GM15510 (cell line): ENCODE data around the gene GJB5.

Source experiments
- POLR2A ChIP-seq: IDR thresholded peaks from 3 replicates; pipeline ENCODE4 v1.6.1; 2011; ENCODE audit warnings: borderline replicate concordance; ENCODE audit not compliant: insufficient read length; ENCODE audit errors: extremely low read depth

GJB5 gene

DNA sequence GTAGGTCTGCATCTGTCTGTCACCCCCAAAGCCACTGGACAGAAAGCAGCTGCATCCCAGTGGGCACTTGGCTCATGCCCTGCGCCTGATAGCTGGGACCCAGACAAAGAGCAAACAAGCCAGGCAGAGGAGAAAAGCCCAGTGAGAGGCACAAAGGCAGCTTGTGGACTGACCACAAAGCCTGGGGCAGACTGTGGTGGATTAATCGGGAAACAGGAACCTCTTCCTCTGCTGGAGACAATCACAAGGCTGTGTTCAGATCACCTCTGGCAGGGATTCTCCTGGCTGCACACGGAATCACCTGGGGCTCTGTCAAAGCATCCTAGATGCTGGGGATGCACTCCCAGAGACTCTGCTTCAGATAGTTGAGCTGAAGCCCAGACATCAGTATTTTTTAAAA, 15.2 kb upstream of the GJB5 start:
- TF ChIP-seq POLR2A = no peak

DNA sequence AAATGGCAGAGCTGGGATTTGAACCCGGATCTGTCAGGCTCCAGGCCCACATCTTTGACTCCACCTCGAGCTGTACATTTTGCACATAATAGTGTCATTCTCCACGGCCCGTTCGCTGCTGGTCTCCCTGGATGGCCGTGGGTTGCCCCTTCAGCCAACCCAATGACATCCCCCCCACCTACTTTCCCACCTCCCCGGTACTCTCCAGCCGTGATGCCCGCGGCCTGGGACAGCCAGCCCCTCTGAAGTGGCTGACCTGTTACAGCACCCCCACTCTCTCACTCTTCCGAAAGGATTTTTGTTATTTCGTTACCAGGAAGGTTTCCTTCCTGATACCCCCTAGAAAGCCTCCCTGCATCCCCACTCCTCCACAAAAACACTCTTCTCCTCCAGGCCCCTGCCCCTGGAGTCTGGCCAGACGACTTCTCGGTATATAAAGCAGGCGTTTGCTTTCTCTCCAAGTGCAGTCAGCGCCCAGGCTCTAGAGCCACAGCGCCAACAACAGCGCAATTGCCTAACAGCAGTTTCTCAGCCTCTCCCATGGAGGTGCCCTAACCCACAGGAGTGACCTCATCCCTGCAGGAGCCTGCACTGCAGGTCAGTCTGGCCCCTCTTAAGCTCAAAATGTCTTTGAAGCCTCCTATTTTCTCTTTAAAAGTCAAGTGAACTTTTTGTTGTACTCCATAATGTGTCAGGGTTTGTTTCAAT, 14.5 kb upstream of the GJB5 start:
- no peak for TF ChIP-seq POLR2A

DNA sequence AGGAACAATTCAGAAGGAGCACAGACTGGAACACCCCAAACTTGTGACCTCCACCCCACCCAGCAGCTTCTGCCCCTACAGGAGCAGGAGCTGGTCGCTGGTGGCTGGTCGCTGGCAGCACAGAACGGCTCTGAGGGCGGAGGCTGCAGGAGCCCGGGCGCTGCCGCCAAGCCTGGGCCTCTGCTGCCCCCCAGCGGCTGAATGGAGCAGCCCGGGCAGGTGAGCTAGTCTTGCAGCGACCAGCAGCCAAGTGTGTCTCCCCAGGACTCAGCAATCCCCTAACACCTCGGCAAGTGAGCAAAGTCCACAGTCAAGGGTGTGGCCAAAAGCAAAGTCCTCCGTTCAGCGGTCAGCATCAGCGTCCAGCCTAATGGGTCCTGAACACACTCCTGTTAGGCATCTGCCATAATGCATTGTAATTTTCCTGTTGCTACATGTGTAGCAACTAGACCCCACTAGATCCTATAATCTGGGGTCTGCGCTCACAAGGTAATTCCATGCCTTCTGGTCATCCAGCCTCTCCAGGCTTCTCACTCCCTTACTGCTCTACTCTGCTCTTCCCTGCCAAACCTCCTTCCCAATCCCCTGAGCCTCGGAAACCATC, 12.1 kb upstream of the GJB5 start:
- no peak for TF ChIP-seq POLR2A

DNA sequence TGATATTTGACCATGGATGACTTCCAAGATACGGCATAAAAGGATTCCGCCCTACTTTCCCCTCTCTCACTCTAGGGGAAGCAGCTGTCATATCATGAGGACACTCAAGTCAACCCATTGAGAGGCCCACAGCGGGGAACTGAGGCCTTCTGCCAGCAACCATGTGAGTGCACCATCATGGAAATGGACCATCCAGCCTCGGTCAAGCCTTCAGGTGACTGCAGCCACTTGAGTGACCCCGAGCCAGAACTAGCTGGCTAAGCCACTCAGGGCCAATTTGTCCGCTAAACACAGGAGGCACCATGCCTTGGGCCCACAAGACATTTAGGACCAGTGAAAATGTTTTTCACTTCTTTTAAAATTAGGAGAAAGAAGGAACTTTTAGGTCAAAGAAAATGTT, 11.1 kb upstream of the GJB5 start:
- TF ChIP-seq POLR2A = no peak

DNA sequence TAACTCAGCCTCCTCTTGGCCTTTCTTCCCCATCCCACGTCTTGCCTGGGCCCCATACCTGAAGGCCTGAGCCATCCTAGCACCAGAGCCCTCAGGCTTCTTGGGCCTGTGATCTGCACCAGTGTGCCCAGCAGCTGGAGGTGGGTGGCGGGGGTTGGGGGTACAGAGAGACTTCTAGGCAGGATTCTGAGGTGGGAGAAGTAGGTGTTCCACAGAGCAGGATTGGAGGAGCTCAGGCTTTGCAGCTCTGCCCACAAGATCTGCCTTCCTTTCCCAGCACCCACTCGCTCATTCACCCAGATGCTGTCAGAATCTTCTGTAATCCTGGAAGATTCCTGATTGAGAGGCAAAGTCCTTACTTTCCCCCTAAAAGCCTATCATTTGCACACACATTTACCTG, 10.0 kb upstream of the GJB5 start:
- TF ChIP-seq POLR2A = no peak

DNA sequence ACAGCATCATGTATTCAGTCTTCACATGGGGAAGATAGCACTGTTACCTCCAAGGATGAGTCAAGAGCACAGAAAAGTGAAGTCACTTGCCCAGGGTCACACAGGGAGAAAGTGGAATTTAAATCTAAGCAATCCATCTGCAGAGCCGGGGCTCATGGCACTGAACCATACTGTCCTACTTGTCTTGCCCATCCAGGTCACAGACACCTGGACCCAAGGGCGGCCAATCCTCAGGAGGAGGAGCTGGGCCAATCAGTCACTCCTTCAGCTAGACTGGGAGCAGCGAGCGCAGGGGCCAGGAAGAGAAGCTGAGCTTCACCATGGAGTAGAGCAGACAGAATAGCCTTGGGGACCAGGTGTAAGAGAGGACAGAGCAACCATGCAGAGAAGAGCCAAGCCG, 9.2 kb upstream of the GJB5 start:
- TF ChIP-seq POLR2A = no peak

DNA sequence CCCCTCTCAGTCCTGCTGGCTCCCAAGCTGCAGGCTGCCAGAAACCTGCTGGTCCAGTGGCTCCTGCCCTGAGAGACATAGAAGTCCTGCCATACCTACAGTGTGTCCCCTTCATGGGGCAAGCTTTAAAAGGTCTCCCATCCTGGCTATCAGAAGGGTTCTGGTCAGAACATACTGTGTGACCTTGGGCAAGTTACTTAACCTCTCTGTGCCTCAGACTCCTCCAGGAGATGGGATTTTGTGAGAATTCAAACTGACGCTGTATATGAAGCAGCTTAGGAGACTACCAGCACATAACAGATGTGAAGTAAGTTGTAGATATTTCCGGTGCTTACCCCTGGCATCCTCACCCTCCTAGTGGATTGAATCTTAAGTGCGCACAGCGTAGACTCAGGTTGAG, 8.7 kb upstream of the GJB5 start:
- TF ChIP-seq POLR2A = no peak

DNA sequence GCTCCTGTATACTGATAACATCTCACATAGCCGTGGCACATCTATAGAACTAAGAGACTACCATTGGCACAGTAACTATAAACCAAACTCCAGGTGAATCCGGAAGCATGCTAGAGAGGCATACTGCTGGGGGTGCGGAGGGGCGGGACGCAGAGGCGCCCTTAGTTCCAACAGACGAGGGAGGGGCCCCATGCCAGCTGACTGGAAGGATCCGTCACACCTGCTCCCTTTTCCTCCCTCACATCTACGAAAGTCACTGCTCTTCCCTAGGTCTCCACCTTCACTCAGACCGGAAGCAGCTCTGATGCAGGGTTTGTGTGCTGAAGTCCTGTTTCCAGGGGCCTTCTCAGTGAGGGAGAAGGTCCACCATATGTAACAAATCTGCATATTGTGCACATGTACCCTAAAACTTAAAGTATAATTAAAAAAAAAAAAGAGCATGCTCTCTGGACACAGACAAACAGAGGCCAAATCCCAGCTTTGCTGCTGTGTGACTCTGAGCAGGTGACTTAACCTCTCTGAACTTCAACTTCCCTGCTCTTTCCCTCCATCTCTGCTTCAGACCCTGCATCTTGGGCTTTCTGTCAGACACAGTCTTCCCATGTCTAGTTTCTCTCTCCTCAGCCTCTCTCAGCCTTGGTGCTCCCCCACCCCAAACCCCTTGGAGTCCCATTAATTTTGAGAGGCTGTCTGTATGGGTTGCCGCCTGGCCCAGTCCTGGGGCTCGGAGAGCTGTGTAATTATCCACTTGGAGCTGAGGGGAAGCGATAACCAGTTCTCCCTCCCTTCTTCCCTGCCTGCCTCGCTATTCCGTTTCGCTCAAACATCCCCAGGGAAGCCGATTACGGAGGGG, 7.8 kb upstream of the GJB5 start:
- no peak for TF ChIP-seq POLR2A

DNA sequence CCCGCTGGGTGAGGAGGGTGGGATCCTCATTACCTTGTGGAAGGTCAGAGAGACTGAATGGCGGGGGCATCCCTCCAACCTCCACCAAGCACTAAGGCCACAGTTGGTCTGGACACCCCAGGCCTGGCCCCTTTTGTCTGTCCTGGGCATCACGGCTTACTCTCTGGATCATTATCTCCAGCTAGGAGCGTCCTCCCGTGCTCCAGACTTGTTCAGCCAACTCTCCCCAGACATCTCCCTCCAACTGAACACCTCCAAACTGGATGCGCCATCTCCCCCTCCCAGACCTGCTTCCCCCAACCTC, 7.3 kb upstream of the GJB5 start:
- TF ChIP-seq POLR2A = no peak

DNA sequence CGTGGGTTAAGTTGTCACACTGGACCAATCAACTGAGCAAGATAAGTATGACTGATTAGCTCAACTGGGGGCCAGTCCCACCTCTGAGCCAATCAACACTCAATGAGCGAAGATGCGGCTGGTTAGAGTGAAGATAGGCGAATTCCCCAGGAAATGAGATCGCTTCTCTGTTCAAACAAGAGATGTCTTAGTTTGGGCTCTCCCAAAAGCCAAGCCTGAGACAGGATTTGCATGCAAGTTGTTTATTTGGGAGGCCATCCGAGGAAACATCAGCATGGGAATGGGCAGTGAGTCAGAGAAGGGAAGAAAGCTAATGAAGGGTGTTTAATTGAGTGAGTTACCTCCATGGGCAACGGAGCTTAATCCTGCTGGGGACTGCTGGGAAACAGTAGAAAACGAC, 4.9 kb upstream of the GJB5 start:
- no peak for TF ChIP-seq POLR2A

DNA sequence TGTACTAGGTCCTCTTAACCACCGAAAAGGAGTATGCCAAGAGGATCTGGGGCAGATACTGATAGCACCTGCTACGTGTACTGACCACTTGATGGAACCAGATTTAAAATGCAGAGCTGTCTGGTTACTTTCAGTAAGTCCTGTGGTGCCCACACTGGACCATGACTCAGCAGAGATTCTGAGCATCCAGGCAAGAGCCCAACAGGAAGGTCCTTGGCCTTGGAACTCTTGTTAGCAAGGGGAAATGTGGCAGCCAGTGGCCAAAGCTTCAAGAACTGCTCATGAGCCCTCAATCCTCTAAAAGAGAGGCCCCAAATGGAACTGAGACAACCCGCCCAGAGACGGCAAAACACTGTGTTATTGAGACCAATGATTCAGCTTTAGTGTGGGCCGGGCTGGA, 4.2 kb upstream of the GJB5 start:
- TF ChIP-seq POLR2A = no peak

DNA sequence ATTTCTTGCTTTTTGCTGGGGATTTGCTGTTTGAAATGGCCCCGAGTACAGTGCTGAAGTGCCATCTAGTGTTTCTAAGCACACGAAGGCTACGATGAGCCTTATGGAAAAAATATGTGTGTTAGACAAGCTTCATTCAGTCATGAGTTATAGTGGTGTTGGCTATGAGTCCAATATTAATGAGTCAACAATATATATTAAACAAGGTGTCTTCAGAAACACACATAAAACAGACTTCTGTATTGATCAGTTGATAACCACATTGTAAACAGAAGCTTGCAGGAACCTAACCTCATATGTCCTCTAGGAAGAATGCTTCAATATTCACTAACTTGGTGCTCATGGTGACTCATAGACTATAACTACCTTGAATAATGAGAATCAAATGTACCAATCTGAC, 1.7 kb upstream of the GJB5 start:
- no peak for TF ChIP-seq POLR2A

DNA sequence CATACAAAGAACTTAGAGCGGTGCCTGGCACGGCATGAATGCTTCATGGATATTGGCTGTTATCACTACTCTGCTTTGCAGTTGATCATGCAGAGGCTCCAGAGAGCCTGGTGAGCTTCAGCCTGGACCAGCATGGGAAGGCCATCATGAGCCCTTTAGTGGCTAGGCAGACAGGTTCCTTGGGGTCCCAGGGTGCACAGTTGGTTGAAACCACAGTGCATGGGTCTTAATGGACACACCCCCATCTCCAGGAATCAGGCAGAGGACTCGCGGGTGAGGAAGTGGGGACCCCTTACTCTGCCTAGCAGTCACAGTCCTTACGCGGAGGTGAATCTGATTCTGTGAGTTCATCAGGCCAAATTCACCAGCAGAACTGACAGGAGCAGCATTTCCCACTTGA, 1.1 kb downstream of the GJB5 start:
- no peak for TF ChIP-seq POLR2A

DNA sequence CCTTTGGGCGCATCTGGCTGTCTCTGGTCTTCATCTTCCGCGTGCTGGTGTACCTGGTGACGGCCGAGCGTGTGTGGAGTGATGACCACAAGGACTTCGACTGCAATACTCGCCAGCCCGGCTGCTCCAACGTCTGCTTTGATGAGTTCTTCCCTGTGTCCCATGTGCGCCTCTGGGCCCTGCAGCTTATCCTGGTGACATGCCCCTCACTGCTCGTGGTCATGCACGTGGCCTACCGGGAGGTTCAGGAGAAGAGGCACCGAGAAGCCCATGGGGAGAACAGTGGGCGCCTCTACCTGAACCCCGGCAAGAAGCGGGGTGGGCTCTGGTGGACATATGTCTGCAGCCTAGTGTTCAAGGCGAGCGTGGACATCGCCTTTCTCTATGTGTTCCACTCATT, 2.5 kb downstream of the GJB5 start:
- TF ChIP-seq POLR2A = no peak

DNA sequence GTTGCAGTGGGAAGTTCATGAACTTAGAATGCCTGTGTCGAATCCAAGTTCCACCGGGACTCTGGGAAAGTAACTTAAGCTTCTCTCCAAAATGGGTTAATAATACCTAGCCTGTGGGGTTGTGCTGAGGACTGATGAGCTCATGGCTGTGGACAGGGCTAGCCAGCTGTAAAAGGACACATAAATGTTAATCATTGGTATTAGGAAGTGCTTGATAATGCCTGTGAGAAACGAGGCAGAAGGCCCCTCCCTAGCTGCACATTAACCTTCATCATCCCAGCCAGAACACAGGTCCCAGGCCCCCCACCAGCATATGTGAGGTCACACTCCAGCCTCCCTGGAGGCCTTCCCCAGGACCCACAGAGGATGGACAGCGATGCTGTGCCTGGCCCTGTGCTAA, 3.9 kb downstream of the GJB5 start:
- TF ChIP-seq POLR2A = no peak
